GM21367 (cell line): ENCODE results near the gene FBXO46.
A peak's percentile ranks its signal among the peaks of the same experiment; 100 is the strongest.
"Not testable (repeated sequence)": the region's sequence is repeated elsewhere in the genome, so short reads cannot be mapped to it uniquely, and the experiment has no call there.

Experiments used
- ATAC-seq: cut with Tn5 transposase; IDR thresholded peaks from one replicate; pipeline ENCODE4 v1.9.1; 2021; ENCODE audit not compliant: unreplicated experiment

The FBXO46 gene

DNA sequence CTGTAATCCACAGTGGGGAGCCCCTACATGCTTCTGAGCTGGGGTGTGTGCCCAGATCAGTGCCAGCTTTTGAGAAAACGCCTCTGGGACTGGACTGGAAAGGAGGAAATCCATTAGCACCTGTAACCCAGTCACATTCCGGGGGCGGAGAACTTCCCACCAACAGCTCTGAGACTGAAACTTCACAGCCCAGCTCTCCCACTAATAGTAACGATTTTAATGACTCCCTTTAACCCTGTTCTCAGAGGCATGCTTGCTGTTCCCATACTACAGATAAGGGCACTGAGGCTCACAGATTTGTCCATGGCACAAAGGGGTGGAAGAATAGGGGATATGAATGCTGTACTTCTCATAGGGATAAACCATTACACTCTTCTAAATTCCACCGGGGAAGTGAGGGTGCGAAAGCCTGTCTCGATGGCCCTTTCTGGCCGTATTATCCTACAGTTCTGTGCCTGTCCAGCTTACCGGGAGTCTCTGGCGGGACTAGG lies 851 bp downstream of the FBXO46 start:
- no peak for ATAC-seq

DNA sequence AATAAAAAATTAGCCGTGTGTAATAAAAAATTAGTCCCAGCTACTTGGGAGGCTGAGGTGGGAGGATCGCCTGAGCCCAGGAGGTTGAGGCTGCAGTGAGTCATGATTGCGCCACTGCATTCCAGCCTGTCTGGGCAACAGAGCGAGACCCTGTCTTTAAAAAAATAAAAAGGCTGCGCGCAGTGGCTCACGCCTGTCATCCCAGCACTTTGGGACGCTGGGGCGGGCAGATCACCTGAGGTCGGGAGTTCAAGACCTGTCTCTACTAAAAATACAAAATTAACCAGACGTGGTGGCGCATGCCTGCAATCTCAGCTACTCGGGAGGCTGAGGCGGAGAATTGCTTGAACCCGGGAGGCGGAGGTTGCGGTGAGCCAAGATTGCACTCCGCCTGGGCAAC lies 2.0 kb downstream of the FBXO46 start:
- not testable (repeated sequence) for ATAC-seq

DNA sequence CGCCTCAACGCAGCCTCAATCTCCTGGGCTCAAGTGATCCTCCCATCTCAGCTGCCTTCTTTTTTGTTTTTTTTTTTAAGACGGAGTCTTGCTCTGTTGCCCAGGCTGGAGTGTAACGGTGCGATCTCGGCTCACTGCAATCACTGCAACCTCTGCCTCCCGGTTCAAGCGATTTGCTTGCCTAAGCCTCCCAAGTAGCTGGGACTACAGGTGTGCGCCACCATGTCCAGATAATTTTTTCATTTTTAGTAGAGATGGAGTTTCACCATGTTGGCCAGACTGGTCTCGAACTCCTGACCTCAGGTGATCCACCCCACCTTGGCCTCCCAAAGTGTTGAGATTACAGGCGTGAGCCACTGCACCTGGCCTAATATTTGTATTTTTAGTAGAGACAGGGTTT lies 10.6 kb downstream of the FBXO46 start:
- ATAC-seq: not testable (repeated sequence)

DNA sequence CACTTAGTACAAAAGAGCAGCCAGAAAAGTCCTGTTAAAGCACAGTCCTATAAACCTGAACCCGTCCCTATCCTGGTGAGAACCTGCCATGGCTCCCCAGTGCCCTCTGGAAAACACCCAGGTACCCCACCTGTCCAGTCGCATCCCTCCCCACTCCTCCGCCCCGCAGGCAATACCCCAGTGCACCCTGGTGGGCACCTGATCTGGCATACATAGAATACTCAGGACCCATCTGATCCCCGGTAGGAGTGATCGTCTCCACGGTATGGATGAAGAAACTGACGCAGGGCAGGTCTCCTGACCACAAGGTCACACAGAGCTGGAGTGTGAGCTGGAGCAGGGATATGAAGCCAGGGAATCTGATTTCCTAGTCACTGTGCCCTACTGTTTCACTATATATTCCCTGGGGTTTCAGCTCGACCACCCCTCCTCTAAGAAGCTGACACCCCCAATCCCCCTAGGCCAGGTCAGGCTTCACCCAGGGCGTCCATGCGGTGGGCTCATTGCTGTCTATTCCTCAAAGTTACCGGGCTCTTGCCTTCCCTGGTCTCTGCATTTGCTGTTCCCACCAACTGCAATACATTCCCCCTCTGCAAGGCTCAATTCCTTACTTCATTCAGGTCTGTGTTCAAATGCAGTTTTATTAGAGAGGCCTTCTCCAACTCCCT lies 12.6 kb downstream of the FBXO46 start:
- no peak for ATAC-seq

DNA sequence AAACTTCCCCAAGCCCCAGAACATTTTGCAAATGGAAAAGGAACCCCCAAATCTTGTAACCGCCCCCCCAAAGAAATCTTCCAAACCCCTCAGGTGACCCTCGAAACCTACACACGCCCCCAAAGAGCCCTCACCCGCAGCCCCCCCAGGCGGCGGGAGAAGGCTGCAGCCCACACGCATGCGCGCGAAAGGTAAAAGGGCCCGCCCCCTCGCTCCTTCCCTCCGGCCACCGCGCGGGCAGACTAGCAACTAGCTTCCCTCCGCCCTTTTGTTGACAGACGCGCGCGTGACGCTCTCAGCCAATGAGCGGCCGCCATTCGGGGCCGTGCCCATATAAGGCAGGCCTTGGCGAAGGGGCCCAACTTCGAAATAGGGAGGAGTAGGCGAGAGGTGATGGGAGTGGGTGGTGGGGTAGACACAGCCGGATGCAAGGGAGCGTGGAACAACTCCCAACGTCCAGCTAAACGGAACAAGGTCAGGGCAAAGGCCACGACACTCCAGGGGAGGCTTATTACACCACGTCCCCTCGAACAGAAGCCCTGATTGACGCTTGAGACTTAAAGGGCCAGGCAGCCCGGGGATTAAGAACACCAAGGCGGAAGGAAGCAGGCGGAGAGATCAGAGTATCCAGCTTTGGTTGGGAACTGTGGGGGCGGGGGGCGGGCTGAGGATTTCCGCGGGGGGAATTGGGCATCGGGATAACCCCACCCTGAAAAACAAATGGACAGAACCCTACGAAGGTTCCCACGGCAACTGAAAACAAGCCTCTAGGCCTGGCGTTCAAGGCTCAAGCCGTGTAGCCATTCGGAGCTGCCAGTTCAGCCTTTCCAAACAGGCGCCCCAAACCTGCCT lies 13.3 kb downstream of the FBXO46 start:
- peak; percentile 77 for ATAC-seq

DNA sequence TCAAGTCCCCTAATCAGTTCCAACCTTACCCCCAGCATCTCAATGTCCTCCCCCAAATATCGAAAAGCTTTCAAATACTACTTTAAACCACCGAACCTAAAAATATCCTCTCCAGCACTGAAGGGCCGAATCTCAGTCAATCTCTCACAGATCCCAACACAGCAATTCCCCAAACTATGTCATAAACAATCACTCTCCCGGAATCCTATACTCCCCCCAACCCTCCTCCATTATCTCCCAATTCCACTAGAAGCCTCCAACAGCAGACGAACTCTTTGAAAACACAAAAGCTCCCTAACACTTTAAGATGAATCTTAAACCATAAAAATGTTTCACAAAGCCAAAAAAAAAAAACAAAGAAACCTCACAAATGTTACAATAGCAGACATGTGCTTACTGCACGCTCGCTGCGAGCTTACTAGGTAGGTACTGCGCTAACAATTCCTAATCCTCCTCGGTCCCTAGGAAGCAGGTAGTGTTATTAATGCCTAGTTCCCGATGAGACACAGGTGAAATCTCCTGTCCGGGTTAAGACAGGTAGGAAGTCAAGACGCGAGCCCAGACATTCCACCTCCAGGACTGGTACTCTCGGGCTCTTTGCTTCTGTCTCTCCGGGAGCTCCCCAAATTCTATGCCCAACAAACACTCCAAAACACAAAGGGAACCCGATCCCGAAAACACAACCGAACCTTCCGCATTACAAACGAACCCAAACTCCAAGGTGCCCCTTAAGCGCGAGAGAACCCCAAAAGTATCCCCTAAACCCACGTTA lies 14.2 kb downstream of the FBXO46 start:
- no peak for ATAC-seq

DNA sequence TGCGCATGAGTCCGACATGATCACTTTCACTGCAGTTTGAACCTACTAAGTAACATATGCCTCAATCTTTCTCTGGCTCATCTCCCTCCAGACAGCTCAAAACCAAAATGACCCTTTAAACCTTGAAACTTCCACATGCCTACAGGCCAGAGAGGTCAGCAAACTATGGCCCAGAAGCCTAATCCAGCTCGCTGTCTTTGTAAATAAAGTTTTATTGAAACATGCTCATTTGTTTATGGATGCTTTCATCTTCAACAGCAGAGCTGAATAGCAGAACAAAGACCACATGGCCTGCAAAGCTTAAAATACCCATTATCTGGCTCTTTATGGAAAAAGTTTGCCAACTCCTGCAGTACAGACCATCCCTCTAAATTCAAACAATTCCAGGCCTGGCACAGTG lies 15.6 kb downstream of the FBXO46 start:
- ATAC-seq: no peak

DNA sequence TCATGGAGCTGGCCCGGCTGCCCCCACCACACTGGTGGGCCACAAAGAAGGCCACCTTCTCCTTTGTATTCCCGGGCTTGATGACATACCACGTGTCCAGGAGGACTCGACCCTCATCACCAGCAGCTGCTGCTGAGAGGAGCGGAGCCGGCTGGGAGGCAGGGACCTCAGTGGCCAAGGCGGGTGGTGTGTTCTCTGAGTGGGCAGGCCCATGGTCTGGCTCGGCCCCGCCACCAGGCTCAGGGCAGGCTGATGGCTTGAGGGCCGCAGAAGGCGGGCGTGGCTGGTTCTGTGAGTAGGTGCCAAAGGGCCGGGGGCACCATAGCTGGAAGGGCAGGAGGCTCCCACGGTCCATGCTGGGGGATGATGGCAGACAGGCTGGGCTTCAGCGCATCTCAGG lies 17.6 kb downstream of the FBXO46 start:
- ATAC-seq: no peak

DNA sequence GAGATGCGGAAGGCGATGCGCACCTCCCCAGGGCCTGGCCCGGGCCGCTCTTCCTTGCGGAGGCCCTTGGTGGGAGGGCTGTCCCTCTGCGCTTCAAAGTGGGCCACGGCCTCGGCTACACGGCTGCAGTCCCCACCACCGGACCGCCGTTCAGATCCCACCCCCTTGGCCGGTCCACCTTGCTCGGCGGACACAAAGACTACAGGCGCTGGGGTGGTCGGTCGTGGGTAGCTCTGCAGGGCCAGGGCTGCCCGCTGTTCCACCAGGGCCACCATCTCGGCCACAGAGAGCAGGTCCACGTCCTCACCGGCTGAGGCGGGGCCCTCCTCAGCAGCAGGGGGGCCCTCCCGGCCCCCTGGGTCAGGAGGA lies 18.0 kb downstream of the FBXO46 start:
- no peak for ATAC-seq

DNA sequence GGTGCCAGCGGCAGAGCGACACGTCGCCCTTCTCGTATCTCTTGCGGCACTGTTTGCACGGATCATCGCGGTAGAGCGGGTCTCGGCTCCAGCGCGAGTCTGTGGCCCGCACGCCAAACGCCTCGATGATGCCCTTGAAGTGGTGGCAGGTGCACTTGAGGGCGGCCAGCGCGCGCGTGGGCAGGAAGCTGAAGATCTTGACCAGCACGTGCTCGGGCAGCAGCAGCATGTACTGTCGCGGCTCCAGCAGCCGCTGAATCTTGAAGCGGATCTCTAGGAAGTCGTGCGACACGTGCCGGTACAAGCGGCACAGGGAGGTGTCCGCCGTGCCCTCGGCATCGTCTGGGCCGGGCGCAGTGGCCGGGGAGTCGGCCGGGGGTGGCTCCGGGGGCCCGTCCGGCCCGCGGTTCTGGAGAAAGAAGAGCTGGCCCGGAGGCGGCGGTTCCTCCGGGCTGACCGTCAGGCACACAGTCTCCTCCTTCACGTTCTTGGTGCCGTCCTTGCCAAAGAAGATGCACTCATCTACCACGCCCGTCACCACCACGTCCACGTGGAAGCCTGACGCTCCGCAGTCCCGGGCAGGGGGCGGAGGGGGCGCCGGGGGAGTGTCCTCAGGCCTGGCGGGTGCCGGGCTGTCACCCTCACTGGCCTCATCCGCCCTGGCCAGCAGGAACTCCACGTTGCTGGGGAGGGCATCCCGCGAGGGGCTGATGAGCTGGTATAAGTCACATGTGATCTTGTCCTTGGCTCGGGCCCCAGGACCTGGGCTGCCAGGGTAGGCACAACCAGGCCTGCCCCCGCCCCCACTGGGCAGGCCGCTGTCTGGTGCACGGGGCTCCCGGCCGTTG lies 18.6 kb downstream of the FBXO46 start:
- ATAC-seq: no peak

DNA sequence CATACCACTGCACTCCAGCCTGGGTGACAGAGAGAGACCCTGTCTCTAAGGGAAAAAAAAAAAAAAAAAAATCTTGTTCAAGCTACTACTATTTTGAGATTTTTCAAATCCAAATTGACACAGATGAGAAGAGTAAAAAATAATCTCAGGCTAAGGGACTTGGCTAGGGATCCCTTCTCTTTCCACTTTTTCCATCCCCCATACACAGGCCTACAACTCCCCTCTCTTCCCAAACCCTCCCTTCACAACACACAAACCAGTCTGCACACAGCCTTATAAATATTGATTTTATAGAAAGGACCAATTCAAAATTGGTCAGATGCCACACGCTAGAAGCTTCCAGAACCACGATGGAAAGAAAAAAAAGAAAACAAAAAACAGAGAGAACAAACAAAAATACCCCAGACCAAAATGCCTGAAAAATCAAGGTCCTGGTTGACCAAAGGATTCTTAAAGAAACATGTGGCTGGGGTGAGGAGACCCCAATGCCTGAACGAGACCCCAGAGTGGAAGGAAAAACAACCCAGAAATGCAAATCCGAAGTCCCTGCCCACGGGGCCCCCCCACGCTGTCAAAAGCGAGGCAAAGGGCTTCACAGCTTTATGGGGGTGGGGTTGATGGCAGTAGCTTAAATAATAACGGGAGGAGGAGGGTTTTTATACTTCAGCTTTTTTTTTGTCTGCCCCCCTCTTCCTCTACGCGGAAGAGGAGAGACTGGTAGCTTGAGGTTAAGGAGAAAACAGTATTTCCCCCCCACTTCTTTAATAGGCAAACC lies 20.2 kb downstream of the FBXO46 start:
- no peak for ATAC-seq

DNA sequence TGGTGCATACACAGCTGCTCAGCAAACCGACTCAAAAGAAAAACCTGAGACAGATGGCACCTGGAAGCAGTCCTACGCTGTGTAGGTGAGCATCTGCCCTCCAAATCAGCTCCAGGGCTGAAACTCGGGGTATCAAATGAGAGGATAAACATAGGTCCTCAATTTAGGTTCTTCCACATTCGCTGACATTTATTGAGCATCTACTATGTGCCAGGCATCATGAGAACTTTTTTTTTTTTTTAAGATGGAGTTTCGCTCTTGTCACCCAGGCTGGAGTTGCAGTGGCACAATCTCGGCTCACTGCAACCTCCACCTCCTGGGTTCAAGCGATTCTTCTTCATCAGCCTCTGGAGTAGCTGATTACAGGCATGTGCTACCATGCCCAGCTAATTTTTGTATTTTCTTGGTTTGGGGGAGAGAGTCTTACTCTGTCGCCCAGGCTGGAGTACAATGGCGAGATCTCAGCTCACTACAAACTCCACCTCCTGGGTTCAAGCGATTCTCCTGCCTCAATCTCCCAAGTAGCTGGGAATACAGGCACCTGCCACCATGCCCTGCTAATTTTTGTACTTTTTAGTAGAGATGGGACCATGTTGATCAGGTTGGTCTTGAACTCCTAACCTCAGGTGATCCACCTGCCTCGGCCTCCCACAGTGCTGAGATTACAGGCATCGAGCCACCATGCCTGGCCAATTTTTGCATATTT lies 24.8 kb downstream of the FBXO46 start:
- no peak for ATAC-seq

DNA sequence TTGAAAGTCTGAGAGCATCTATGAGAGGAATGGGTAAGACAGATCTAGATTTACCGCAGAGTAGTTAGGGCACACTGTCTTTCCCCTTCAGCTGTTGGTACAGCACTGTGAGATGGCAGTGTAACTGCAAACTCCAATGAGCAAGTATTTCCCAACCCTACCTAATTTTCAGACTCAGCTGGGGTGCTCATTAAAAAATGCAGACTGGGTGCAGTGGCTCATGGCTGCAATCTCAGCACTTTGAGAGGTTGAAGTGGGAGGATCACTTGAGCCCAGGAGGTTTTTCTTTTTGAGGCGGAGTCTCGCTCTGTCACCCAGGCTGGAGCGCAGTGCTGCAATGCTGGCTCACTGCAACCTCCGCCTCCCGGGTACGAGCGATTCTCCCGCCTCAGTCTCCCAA lies 25.6 kb downstream of the FBXO46 start:
- no peak for ATAC-seq

DNA sequence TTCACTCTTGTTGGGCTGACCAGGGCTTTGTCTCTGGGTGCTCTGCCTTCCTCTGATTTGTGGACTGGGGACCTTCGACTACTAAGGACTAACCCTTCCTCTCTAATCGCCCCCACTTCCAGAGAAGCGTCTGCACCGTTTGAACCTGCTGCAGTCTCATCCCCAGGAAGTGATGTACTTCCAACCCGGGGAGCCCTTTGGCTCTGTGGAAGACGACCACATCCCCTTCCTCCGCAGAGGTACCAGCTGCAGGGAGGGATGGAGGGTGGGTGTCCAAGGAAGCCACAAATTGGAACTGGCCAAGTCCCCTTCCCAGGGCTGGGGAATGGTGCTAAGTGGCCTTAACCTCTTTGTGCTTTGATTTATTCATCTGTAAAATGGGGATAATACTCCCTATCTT lies 29.0 kb downstream of the FBXO46 start:
- ATAC-seq: no peak

DNA sequence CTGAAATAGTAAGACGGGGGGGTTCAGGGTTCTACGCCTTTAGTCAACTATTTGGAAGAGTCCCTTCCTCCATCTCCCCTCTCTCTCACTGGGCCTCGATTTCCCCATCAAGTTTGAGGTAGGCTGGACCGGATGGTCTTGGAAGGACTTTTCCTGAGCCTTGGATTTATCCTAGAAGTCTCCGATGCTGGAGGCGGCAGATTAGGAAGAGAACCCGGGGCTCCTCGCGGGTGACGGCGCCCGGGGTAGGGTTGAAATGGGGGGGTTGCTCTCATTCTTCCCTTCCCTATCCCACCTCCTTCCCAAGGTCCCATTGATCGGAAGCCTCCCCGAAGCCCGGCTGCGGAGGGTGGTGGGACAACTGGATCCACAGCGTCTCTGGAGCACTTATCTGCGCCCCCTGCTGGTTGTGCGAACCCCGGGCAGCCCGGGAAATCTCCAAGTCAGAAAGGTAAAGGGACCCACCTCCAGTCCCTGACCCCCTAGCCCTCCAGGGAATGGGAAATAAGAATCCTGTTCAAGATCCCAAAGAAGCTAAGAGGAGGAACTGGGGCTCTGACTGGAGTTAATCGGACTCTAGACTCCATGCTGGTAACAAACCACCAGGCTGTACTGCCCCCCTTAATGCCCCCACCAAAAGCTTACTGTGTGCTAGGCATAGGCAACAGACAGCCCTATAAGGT lies 37.4 kb downstream of the FBXO46 start:
- no peak for ATAC-seq

DNA sequence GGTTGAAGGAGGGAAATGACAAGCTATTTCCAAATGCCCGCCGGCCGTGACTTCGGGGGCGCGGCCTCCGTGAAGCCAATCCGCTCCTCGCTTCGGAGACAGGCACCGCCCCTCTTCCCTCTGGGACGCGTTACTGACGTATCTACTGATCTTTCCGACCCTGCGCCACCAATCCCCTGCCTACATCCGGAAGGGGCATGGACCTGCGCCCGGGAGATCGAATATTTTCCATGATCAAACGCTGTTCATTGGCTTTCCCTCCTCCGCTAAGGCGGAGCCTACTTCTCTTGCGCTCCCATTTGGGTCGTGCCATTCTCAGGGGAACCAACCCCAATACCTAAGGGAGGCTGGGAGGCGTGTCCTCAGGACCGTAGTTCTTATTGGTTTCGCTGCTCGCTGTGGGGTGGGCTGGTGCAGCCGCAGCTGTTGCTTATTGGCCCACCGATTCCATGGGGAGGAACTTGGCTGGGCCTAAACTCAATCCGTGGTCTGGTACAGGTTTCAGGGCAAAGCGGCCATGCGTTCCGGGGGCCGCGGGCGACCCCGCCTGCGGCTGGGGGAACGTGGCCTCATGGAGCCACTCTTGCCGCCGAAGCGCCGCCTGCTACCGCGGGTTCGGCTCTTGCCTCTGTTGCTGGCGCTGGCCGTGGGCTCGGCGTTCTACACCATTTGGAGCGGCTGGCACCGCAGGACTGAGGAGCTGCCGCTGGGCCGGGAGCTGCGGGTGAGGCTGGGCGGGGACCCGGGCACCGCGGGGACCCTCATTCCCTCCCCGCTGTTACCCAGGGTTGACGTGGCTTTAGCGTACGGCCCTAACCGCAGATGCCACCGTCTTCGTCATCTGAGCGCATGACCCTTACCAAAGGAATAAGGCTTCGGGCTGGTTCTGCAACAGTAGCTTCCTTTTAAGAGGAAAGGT lies 38.2 kb downstream of the FBXO46 start, which contains the start of gene QPCTL:
QPCTL (plus strand) TSS at position 480 of the 919 bp plus-strand sequence; CDS start at position 518, 38 bp downstream.
- peak; percentile 74 for ATAC-seq

DNA sequence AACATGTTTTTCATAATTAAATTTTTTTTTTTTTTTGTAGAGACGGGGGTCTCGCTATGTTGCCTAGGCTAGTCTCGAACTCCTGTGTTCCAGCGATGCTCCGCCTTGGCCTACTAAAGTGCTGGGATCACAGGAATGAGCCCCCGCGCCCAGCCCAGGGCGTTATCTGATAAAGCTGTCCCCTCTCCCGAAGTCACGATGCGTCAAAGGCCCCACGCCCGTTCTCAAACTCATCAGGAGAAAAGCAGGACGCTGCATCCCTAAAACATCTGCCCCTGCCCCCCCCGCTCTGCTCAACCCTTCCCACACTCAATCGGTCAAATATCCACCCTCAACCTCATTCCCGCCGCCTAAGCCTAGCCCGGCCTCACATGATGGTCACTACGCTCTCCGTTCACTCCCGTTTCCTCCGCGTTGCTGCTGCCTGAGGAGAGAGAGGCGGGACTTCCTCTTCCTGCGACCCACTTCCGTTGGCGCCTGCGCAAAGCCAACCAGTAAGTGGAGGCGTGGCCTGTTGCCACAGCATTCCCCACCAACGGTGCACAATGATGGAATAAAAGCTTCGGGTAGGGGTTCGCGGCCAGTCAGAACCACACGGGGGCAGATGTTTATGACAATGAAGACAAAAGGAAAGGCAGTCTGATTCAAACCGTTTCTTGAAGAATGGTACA lies 39.0 kb downstream of the FBXO46 start, which contains the start of gene SNRPD2:
SNRPD2 (minus strand) TSS at position 438 of the 671 bp plus-strand sequence; CDS start at position 373, 65 bp downstream.
- ATAC-seq: peak; percentile 44
